ENCODE measurements around the gene ACTN4. TPM values are rescaled to one million over a fixed set of nuclear protein-coding genes. Genes with fewer than 3 reads are reported as not detected.

Gene ACTN4
- total and polyA plus RNA-seq, 2 donors (not counting 3 experiments of a cell fraction or from before 2014, with no cell fraction given): 313 to 748 TPM

DNA sequence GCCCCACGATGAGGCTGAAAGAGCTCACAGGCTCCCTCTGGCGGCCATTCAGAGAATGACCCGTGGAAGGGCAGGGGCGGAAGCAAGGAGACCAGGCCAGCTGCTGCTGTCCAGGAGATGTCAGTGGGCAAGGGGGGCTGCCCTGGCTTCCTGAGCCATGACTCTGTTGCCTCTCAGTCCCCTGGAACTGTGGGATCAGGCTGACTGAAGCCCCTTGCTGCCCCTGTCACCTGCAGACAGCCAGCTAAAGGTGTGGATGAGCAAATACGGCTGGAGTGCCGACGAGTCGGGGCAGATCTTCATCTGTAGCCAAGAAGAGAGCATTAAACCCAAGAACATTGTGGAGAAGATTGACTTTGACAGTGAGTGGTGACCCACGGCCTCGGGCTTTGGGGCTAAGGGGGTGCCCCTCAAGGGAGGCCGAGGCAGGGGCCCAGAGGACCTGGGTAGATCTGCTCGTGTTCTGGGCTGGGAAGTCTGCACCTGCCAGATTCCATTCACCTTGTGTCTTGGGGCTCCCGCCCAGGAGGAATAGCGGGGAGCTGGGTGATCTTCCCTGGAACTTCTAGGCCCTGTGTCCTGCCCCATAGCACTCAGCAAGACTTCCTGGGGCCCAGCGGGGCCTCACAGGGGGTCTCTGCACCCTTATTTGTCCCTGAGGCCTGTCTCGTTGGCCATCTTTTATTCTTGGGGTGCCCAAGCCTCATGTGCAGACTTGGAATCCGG, 12.5 kb upstream of the ACTN4 start:
- POLR2A ChIA-PET: no interaction called here
- Histone ChIP-seq H3K4me3 (replicated peaks in 1 of 3; ENCODE audit: insufficient read depth in 1 of 3, low read depth in 1 of 3, low read length in 3 of 3) (no peak overlapping the region), H3K9me3 (replicated peaks; ENCODE audit: control insufficient read depth, insufficient read depth, low read length) (no peaks in the 10 kb centered on the region), H3K36me3 (ENCODE audit: control insufficient read depth in 2 of 2, extremely low read depth in 1 of 2, insufficient read depth in 2 of 2, low read length in 2 of 2) (peaks cover 6 to 12% of the 10 kb centered on the region in 2 experiments), H3K4me2 (ENCODE audit: insufficient read depth, low read length) (no peak overlapping the region), H3K9ac (replicated peaks; ENCODE audit: extremely low read depth, insufficient read depth, low read length) (no peak overlapping the region), H3K4me1 (ENCODE audit: control insufficient read depth, extremely low read depth, insufficient read depth, low read length) (no peaks in the 10 kb centered on the region), H3K9me1 (replicated peaks; ENCODE audit: control insufficient read depth, extremely low read depth, insufficient read depth, low read length) (no peaks in the 10 kb centered on the region), H2AFZ (ENCODE audit: low read depth, low read length) (no peak overlapping the region), H4K20me1 (replicated peaks; ENCODE audit: control insufficient read depth, extremely low read depth, insufficient read depth, low read length) (no peaks in the 10 kb centered on the region), H3K79me2 (ENCODE audit: control insufficient read depth, insufficient read depth, low read length) (no peaks in the 10 kb centered on the region), H3K27me3 (ENCODE audit: control insufficient read depth in 2 of 2, insufficient read depth in 2 of 2, low read length in 2 of 2) (no peaks in the 10 kb centered on the region), H3K27ac (ENCODE audit: insufficient read depth, low read depth, low read length) (no peak overlapping the region)
- intact Hi-C loops (cut with micrococcal nuclease): loop anchor here (1.0 to 10.0 kb wide), 4 partner anchors 91 to 400 kb away; partner anchors contain the start of gene FAM98C
- BruUV-seq (replicated peaks): no TSS peak
- DNase-seq (ENCODE audit: low read depth, low spot score): peak; percentile 64
- TF ChIP-seq MYC (IDR thresholded peaks at IDR 0.05; ENCODE audit: low read depth, low read length) (no peak), POLR2AphosphoS5 (IDR thresholded peaks at IDR 0.05; ENCODE audit: insufficient read depth, low read depth, low read length) (peak; percentile 23), POLR2A (IDR thresholded peaks at IDR 0.05; ENCODE audit: low read depth, low read length) (no peak), FOS (IDR thresholded peaks at IDR 0.05; ENCODE audit: borderline replicate concordance, insufficient read depth, low read length) (no peak)
- TF ChIP-seq, protein P1, sequence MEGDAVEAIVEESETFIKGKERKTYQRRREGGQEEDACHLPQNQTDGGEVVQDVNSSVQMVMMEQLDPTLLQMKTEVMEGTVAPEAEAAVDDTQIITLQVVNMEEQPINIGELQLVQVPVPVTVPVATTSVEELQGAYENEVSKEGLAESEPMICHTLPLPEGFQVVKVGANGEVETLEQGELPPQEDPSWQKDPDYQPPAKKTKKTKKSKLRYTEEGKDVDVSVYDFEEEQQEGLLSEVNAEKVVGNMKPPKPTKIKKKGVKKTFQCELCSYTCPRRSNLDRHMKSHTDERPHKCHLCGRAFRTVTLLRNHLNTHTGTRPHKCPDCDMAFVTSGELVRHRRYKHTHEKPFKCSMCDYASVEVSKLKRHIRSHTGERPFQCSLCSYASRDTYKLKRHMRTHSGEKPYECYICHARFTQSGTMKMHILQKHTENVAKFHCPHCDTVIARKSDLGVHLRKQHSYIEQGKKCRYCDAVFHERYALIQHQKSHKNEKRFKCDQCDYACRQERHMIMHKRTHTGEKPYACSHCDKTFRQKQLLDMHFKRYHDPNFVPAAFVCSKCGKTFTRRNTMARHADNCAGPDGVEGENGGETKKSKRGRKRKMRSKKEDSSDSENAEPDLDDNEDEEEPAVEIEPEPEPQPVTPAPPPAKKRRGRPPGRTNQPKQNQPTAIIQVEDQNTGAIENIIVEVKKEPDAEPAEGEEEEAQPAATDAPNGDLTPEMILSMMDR (IDR thresholded peaks at IDR 0.05; ENCODE audit: extremely low read depth in 1 of 2, insufficient read depth in 1 of 2, low read depth in 1 of 2, low read length in 2 of 2): peak; percentile 90 to 93
- CTCF ChIA-PET: interaction anchor here (0.6 to 4.4 kb wide), 40 partner anchors 10 to 736 kb away, joined by 3 to 66 read pairs (median 4); partner anchors contain the start of genes ACTN4, CAPN12, EIF3K and FAM98C
- peak; percentile 57 for FAIRE-seq
- dilution Hi-C loops (cut with MboI; ENCODE audit: extremely low pct_ligation_motif_present, low sequenced_read_pairs): no loop called here
